Psoas muscle (tissue), 8 donors: ENCODE data around the gene PCDH1. TPM values are rescaled to one million over a fixed set of nuclear protein-coding genes. Genes with fewer than 3 reads are reported as not detected.
"Not testable (repeated sequence)": the region's sequence is repeated elsewhere in the genome, so short reads cannot be mapped to it uniquely, and the experiment has no call there.

Source experiments
- ATAC-seq, 4 donors: fragments of 200-7000 bp; cut with Tn5 transposase; one replicate each; pipeline ENCODE4 v1.9.1; 2020; ENCODE audit warnings: moderate library complexity in 3 of 4, mild to moderate bottlenecking in 2 of 4
- DNase-seq, 2 donors: peaks; one replicate each; pipeline ENCODE4 v3.0.0-alpha.2; 2020
- H3K27ac ChIP-seq: fragments of 200-600 bp; one replicate; pipeline ENCODE4 v1.8.0; 2022
- H3K27me3 ChIP-seq, 3 donors: fragments of 200-600 bp in 1 of 3; one replicate each; pipeline versions ENCODE4 v1.6.1 to v1.8.0; 2013 to 2022; ENCODE audit warnings: low read length in 2 of 3, mild to moderate bottlenecking in 2 of 3, moderate library complexity in 1 of 3; ENCODE audit not compliant: insufficient read depth in 3 of 3
- H3K36me3 ChIP-seq, 2 donors: fragments of 200-600 bp in 1 of 2; one replicate each; pipeline versions ENCODE4 v1.6.1 to v1.8.0; 2013 to 2022; ENCODE audit warnings: low read depth in 1 of 2, mild to moderate bottlenecking in 1 of 2, moderate library complexity in 1 of 2; ENCODE audit not compliant: insufficient read depth in 1 of 2
- H3K4me1 ChIP-seq: fragments of 200-600 bp; one replicate; pipeline ENCODE4 v1.8.0; 2022
- H3K4me3 ChIP-seq: fragments of 200-600 bp; one replicate; pipeline ENCODE4 v1.8.0; 2022; ENCODE audit warnings: mild to moderate bottlenecking
- H3K9me3 ChIP-seq: fragments of 200-600 bp; one replicate; pipeline ENCODE4 v1.8.0; 2022
- CTCF ChIP-seq: fragments of 200-600 bp; IDR thresholded peaks from one replicate; pipeline ENCODE4 v1.8.0; 2022; ENCODE audit warnings: antibody characterized with exemption
- WGBS, 3 donors: extraction: QIAGEN DNeasy Blood & Tissue Kit; methylation state at CpG; one replicate each; pipeline versions ENCODE4 v1.1.6 to v1.1.7; 2013; 5-methylcytosine and 5-hydroxymethylcytosine counted together
- intact Hi-C, 2 donors: fragments of 100-400 bp; cut with DNase I; formaldehyde crosslinking; loops; one replicate each; pipeline versions ENCODE4 v1.11.0 to v1.14.2; 2022
- polyA plus RNA-seq, 3 donors: library from polyadenylated mRNA; stranded (reverse); fragments of 200-250 nt; gene quantifications; one replicate each; pipeline ENCODE4 v1.2.3, GENCODE V29; 2013
- total RNA-seq, 4 donors: library from RNA; stranded (reverse); fragmentation: NEBNext Ultra II Directional in 2 of 4; extraction: Animal tissue kit (Norgen Biotek cat#: 25700) in 2 of 4; gene quantifications; one replicate each; pipeline versions ENCODE4 v1.2.1 to v1.2.4, GENCODE V29; 2021 to 2023
- donor health status: healthy with polysubstance abuse.
- donor health status: DM: no; HTN: no; CAD: no; lungs with moderate emphysema.
- donor health status: Bipolar disorder and iron deficiency.
- donor health status: healthy.
- donor health status: DM: yes; HTN: yes; CAD: no.
- donor health status: DM: no; HTN: no; CAD: no.
- donor health status: DM: no; HTN: no; CAD: no.
- donor health status: DM: yes; HTN: yes; CAD: no.

PCDH1 gene
- total and polyA plus RNA-seq, 7 donors, result 4.2 to 17.4 (median 10.1) TPM

- no peak for DNase-seq
- no peak for ATAC-seq
- Histone ChIP-seq H3K4me1 (no peaks in the 10 kb centered on the region), H3K27me3 (peaks cover 0 to 3% (median 0%) of the 10 kb centered on the region in 3 donors), H3K27ac (no peak overlapping the region), H3K9me3 (no peaks in the 10 kb centered on the region), H3K36me3 (no peaks in the 10 kb centered on the region), H3K4me3 (no peak overlapping the region)
- no peak for TF ChIP-seq CTCF
- 84 to 93% (median 91%) methylated on average over 4 of the region's 4 CpGs for WGBS, 3 donors
- intact Hi-C loops, result no loop called here
Observed at GRCh38 chr5:141897425-141897824, 19.2 kb upstream of the PCDH1 start.

- H3K27ac ChIP-seq, H3K36me3 ChIP-seq, DNase-seq, H3K4me3 ChIP-seq, H3K4me1 ChIP-seq, H3K9me3 ChIP-seq, ATAC-seq, intact Hi-C loops: not testable (repeated sequence)
- peaks cover 0 to 15% (median 0%) of the 10 kb centered on the region in 3 donors for H3K27me3 ChIP-seq
- 83 to 90% (median 89%) methylated on average over 2 of the region's 2 CpGs for WGBS, 3 donors
Observed at GRCh38 chr5:141890429-141890828, 12.2 kb upstream of the PCDH1 start.

- no peaks in the 10 kb centered on the region for H3K4me1 ChIP-seq
- intact Hi-C loops, result no loop called here
- no peaks in the 10 kb centered on the region for H3K36me3 ChIP-seq
- no peak overlapping the region for H3K27ac ChIP-seq
- H3K4me3 ChIP-seq, result no peak overlapping the region
- H3K9me3 ChIP-seq, result no peaks in the 10 kb centered on the region
- ATAC-seq (no peak), DNase-seq (no peak)
- WGBS, 3 donors, result 58 to 62% (median 62%) methylated on average over 3 of the region's 3 CpGs
- TF ChIP-seq CTCF, result peak; percentile 24
- peaks cover 0 to 25% (median 0%) of the 10 kb centered on the region in 3 donors for H3K27me3 ChIP-seq
Observed at GRCh38 chr5:141889282-141889871, 11.2 kb upstream of the PCDH1 start.

GRCh38 chr5:141883892-141884318 is 5.7 kb upstream of the PCDH1 start:
- 23 to 37% (median 28%) methylated on average over 8 of the region's 8 CpGs for WGBS, 3 donors
- Histone ChIP-seq H3K4me3 (no peak overlapping the region), H3K9me3 (no peaks in the 10 kb centered on the region), H3K4me1 (peaks cover 10% of the 10 kb centered on the region), H3K27ac (no peak overlapping the region), H3K27me3 (peaks cover 0 to 46% (median 11%) of the 10 kb centered on the region in 3 donors), H3K36me3 (no peaks in the 10 kb centered on the region)
- DNase-seq, result no peak
- no peak for TF ChIP-seq CTCF
- no peak for ATAC-seq
- intact Hi-C loops, result loop anchor here (2.0 to 5.0 kb wide), 2 partner anchors 68 to 69 kb away; no protein-coding TSS in a partner anchor

- intact Hi-C loops, result loop anchor here in 1 of 2 donors (5.0 kb wide), 1 partner anchor 69 kb away; no protein-coding TSS in a partner anchor
- ATAC-seq (no peak), DNase-seq (peak; percentile 47 to 67)
- Histone ChIP-seq H3K4me1 (peaks cover 13% of the 10 kb centered on the region), H3K27ac (no peak overlapping the region), H3K36me3 (no peaks in the 10 kb centered on the region), H3K27me3 (peaks cover 0 to 46% (median 11%) of the 10 kb centered on the region in 3 donors), H3K4me3 (no peak overlapping the region), H3K9me3 (no peaks in the 10 kb centered on the region)
- 2 to 3% (median 2%) methylated on average over 34 to 35 of the region's 35 CpGs for WGBS, 3 donors
- no peak for TF ChIP-seq CTCF
Observed at GRCh38 chr5:141883184-141883891, 5.1 kb upstream of the PCDH1 start.
